Progenitor cell of endocrine pancreas (in vitro differentiated cells): ENCODE measurements around the gene RFNG. TPM values are rescaled to one million over a fixed set of nuclear protein-coding genes. Genes with fewer than 3 reads are reported as not detected.

ENCODE experiments used
- DNase-seq: peaks from one replicate; pipeline ENCODE4 v3.0.0; 2021; ENCODE audit warnings: low spot score; ENCODE audit not compliant: unreplicated experiment
- H3K27ac Mint-ChIP-seq: 2 replicates; pipeline ENCODE4 v1.8.0; 2021; ENCODE audit warnings: mild to moderate bottlenecking, moderate library complexity, mixed read lengths
- H3K27me3 Mint-ChIP-seq: 2 replicates; pipeline ENCODE4 v1.8.0; 2021; ENCODE audit warnings: mixed read lengths
- H3K36me3 Mint-ChIP-seq: 2 replicates; pipeline ENCODE4 v1.8.0; 2022; ENCODE audit warnings: mixed read lengths; ENCODE audit not compliant: insufficient read depth
- H3K4me1 Mint-ChIP-seq: 2 replicates; pipeline ENCODE4 v1.8.0; 2021; ENCODE audit warnings: low read depth, mixed read lengths
- H3K4me3 Mint-ChIP-seq: 2 replicates; pipeline ENCODE4 v1.8.0; 2021; ENCODE audit warnings: low read depth, mild to moderate bottlenecking, moderate library complexity, mixed read lengths
- H3K9me3 Mint-ChIP-seq: 2 replicates; pipeline ENCODE4 v1.8.0; 2021; ENCODE audit warnings: low read depth, mixed read lengths
- long read RNA-seq: library from polyadenylated mRNA; unstranded; transcript quantifications from one replicate; pipeline ENCODE4 v2.0.0, GENCODE V29; 2020
- total RNA-seq: library from RNA; stranded (reverse); gene quantifications from 2 replicates; pipeline ENCODE4 v1.2.1, GENCODE V29; 2021
- TF ChIP-seq, protein P1 (sequence below): fragments of 200-600 bp; sonication (generic); IDR thresholded peaks from one replicate; pipeline ENCODE4 v1.5.0; 2021; ENCODE audit warnings: antibody characterized with exemption, mild to moderate bottlenecking; ENCODE audit not compliant: unreplicated experiment

The RFNG gene, protein sequence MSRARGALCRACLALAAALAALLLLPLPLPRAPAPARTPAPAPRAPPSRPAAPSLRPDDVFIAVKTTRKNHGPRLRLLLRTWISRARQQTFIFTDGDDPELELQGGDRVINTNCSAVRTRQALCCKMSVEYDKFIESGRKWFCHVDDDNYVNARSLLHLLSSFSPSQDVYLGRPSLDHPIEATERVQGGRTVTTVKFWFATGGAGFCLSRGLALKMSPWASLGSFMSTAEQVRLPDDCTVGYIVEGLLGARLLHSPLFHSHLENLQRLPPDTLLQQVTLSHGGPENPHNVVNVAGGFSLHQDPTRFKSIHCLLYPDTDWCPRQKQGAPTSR
- 60.1 and 65.5 TPM in 2 replicates for total RNA-seq
- long read RNA-seq, partial matches to known transcripts, result 3 of 7 reads
- long read RNA-seq, other reads (novel, unspliced or antisense), result 1 of 7 reads

DNA sequence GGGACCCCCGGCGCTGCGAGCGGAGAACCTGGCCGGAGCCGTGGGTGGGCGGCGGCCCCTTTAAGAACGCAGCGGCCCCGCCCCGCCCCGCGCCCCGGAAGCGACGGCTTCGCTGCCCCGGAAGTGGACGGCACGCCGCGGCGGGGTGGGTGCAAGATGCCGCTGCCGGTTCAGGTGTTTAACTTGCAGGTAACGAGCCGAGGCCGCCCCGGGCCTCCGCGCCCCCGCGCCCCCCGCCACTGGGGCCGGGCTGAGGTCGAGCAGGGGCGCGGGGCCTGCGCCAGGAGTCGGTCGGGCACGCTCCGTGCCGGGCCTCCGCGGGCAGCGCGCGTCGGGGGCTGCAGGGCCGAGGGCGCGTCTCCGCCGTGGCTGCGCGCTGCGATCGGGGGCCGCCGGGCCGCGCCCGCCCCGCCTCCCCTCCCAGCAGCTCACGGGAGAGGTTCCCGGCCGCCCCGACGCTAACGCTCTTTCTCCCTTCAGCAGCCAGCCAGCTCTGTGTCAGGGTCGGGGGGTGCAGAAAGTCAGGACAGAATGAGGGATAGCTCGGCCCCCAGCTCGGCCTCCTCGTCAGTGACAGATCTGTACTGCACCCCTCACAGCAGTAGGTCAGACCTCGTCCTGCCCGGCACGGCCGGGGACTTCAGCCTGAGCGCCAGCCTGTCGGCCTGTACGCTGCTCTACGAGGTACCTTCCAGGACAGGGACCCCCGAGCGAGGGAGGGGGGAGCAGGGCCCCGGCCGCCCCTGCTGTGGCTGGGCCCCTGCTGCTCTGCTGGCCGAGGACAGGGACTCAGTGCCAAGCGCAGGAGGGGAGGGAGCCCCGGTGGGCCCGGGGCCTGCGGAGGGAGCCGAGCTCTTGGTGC, at the start of gene RFNG, which contains the start of gene GPS1:
TSS of gene RFNG (minus strand) at position 36 of the 862 bp plus-strand sequence. CDS start 45 bp downstream, outside the sequence.
TSS of gene GPS1 (plus strand) at position 123 of the 862 bp plus-strand sequence. CDS start at position 157, 34 bp downstream.
- TF ChIP-seq, protein P1, sequence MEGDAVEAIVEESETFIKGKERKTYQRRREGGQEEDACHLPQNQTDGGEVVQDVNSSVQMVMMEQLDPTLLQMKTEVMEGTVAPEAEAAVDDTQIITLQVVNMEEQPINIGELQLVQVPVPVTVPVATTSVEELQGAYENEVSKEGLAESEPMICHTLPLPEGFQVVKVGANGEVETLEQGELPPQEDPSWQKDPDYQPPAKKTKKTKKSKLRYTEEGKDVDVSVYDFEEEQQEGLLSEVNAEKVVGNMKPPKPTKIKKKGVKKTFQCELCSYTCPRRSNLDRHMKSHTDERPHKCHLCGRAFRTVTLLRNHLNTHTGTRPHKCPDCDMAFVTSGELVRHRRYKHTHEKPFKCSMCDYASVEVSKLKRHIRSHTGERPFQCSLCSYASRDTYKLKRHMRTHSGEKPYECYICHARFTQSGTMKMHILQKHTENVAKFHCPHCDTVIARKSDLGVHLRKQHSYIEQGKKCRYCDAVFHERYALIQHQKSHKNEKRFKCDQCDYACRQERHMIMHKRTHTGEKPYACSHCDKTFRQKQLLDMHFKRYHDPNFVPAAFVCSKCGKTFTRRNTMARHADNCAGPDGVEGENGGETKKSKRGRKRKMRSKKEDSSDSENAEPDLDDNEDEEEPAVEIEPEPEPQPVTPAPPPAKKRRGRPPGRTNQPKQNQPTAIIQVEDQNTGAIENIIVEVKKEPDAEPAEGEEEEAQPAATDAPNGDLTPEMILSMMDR, result no peak
- Mint-ChIP-seq H3K9me3 (no peaks in the 10 kb centered on the region), H3K4me3 (peak within 1 kb of the TSS; percentile 88), H3K27ac (peak within 1 kb of the TSS; percentile 91), H3K36me3 (peaks cover 7% of the 10 kb centered on the region), H3K4me1 (peaks cover 9% of the 10 kb centered on the region), H3K27me3 (no peaks in the 10 kb centered on the region)
- DNase-seq, result peak; percentile 67

- Mint-ChIP-seq H3K27ac (peak overlapping the region; percentile 69), H3K4me3 (no peak overlapping the region)
- TF ChIP-seq, protein P1, result no peak
Observed at GRCh38 chr17:82101301-82101715, 49.7 kb upstream of the RFNG start.

GRCh38 chr17:82100502-82101298, 49.1 kb upstream of the RFNG start:
- Mint-ChIP-seq H3K27ac (peak overlapping the region; percentile 69), H3K9me3 (no peaks in the 10 kb centered on the region), H3K27me3 (no peaks in the 10 kb centered on the region), H3K4me1 (peaks cover 22% of the 10 kb centered on the region), H3K4me3 (no peak overlapping the region), H3K36me3 (peaks cover 2% of the 10 kb centered on the region)
- no peak for DNase-seq
- TF ChIP-seq, protein P1, result no peak

More at GRCh38 chr17:82101301-82101715, 49.7 kb upstream of the RFNG start:
- DNase-seq, result no peak
- no peaks in the 10 kb centered on the region for H3K27me3 Mint-ChIP-seq
- no peaks in the 10 kb centered on the region for H3K9me3 Mint-ChIP-seq
- peaks cover 2% of the 10 kb centered on the region for H3K36me3 Mint-ChIP-seq
- peaks cover 25% of the 10 kb centered on the region for H3K4me1 Mint-ChIP-seq

- H3K27me3 Mint-ChIP-seq, result no peaks in the 10 kb centered on the region
- peak overlapping the region; percentile 70 for H3K4me3 Mint-ChIP-seq
- no peak overlapping the region for H3K27ac Mint-ChIP-seq
- no peaks in the 10 kb centered on the region for H3K9me3 Mint-ChIP-seq
- TF ChIP-seq, protein P1, result no peak
- peaks cover 2% of the 10 kb centered on the region for H3K36me3 Mint-ChIP-seq
- DNase-seq, result no peak
- peaks cover 17% of the 10 kb centered on the region for H3K4me1 Mint-ChIP-seq
Observed at GRCh38 chr17:82098939-82099763, 47.5 kb upstream of the RFNG start.
